GM15510 (cell line): ENCODE measurements around the gene ABHD5.
A peak's percentile ranks its signal among the peaks of the same experiment; 100 is the strongest.

Experiments used
- POLR2A ChIP-seq: IDR thresholded peaks from 3 replicates; pipeline ENCODE4 v1.6.1; 2011; ENCODE audit warnings: borderline replicate concordance; ENCODE audit not compliant: insufficient read length; ENCODE audit errors: extremely low read depth

ABHD5 gene

DNA sequence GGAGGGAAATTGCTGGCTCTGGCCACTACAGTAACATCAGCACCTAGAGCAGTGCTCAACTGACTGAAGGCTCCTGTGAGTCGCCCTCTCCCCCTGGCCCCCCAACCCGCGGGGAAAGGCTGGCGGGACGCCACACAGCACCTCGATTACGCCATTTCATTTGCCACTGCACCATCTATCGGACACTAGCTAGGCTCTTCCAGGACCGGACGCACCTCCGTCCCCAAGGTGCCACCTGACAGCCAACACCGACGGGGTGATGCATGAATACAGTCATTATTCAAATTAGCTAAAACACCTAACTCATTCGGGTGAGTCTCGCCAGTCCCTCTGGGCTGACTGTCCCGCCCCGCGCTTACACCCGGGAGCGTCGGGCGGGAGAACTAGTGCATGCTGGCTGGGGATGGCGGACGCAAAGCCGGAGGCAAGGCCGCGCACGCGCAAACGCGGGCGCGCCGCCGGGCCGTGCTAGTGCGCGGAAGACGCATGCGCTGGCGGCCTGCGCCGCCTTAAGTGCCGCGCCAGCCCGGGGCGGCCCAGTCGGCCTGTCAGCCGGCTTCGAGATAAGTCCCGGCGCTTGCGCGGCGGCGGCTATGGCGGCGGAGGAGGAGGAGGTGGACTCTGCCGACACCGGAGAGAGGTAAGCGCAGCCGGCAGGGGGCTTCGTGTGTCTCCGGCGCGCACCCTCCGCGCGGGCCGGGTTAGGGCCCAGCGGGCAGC is at the start of gene ABHD5:
Gene ABHD5 (plus strand): TSS at position 539 of the 720 bp plus-strand sequence. CDS start 55 bp downstream, at position 594.
- peak; percentile 100 for TF ChIP-seq POLR2A

DNA sequence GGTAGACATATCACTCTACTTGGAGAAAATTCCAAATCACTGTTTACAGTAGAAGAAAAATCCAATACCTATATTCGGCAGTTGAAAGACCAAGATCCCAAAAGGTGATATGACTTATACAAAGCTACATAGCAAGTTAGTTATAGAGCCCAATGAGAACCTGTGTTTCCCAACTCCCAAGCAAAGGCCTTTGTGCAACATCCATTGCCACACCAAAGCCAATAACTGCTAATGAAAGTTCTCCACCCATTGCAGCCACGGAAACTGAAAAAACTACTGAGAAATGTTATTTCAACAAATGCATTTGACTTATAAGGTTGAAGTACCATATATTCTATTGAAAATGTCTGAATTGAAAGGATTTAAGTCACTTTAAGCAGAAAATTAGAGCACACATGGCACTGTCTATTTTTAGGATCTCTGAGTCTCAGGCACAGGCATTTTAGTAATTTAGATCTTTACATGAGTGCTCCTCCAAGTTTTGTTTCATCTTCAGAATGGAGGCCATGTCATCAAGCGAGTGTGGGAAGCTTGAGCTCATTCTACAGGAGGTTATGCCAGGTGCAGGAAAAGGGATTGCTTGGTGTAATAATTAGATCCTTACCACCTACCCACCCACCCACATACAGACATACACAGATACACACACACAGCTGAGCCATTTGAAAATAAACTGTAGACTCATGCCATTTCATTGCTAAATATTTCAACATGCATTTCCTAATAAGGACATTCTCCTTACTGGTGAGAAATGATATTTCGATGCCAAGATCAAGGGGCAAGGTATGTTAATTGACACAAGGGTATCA is 49.2 kb upstream of the ABHD5 start:
- no peak for TF ChIP-seq POLR2A

DNA sequence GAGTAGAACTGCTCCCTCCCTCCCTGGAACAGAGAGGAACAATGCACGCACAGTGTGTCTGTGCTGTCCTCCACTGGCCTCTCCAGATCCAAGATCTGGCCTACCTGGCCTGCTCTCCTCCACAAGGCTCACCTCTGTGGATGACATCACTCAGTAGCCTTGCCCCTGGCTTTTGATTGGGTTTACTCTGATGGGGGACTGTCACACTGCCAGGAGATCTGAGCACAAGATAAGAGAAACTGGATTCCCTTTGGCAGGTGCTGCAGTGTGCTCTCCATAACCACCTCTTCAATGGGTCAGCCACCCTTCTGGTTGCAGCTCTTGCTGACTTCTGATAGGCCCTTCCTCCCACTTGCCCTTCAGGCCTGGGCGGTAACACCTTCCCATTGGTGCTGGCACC is 46.3 kb upstream of the ABHD5 start:
- no peak for TF ChIP-seq POLR2A

DNA sequence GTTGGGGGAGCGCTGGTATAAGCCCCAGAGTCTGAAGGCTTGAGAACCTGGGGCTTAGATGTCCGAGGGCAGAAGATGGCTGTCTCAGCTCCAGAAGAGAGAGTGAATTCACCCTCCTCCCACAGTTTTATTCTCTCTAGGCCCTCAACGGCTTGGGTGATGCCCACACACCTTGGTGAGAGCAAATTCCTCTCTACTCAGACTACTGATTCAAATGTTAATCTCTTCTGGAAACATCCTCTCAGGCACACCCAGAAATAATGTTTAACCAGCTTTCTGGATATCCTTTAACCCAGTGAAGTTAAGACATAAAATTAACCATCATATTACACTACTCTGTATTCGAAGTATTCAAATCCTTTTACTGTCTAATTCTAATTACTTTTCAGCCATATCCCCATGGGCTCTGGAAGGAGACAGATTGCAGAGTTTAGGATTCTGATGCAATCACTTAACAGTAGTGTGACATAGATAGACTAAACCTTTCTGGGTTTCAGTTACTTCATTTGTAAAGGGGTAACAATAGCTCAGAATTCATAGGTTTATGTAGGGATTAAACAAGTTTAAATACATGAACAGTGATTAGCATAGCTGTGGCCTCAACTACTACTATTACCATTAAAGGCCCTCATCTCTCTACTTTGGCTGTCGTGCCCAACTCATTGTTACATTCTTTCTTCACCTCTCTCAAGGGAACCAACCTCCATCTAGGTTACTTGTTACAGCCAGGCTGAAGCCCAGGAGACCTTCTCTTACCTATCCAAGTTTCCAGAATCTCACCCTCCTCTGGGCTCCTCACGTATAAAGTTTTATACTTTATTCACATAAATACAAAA is 43.2 kb upstream of the ABHD5 start:
- no peak for TF ChIP-seq POLR2A

DNA sequence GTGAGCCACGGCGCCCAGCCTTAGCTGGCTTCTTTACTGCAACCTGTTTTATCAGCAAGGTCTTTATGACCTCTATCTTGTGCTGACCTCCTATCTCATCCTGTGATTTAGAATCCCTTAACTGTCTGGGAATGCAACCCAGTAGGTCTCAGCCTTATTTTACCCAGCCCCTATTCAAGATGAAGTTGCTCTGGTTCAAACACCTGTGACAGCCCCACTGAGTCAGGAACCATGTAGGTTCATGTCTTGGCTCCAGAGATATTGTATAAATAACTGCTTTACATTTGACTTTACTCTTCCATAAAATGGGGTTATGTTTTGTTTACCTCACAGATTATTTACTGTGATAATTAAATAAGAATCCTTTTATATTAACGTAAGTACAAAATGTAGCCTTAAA is 41.8 kb upstream of the ABHD5 start:
- TF ChIP-seq POLR2A: no peak

DNA sequence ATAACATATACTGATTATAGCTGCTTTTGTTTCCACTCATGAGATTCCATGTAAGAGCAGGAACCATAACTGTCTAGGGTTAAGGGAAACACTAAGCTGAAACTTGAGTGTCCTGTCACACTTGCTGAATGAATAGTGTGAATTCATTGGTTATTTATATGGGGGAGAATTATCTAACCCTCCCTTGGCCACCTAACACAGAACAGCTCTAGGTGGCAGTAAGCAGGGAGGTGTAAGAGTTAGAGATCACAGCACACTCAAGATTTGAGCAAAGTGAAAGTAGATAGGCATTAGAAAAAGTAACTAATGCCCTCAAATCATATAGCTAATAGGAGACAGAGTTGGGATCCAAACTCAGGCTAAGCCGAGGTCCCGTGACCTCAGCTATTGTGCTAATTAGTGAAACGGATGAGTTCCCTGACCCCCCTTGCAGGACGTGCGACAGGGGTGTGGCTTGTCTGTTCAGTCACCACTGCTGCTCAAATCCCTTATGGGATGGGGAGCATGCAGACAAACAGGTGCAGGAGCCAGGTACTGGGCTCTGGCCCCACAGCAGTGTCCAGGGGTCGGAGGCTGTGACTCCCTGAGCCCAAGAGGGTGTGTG is 41.3 kb upstream of the ABHD5 start:
- no peak for TF ChIP-seq POLR2A

DNA sequence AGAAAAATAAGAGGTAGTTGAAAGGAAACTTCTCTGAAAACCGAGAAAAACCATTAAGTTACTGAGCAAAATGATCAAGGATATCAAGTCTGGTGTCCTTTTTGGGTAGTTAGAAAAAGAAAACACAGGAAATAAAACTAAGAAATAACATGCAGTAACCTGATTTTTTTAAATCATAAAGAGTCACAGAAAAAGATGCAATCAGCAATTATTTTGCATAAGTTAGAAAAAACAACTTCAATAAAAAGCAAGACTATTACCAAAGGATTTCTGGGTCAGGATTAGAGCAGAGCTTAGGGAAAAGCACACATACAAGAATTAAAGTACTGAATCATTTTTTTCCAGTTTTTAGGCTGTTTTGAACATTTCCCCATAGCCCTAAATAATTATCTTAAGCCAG is 40.4 kb upstream of the ABHD5 start:
- TF ChIP-seq POLR2A: no peak

DNA sequence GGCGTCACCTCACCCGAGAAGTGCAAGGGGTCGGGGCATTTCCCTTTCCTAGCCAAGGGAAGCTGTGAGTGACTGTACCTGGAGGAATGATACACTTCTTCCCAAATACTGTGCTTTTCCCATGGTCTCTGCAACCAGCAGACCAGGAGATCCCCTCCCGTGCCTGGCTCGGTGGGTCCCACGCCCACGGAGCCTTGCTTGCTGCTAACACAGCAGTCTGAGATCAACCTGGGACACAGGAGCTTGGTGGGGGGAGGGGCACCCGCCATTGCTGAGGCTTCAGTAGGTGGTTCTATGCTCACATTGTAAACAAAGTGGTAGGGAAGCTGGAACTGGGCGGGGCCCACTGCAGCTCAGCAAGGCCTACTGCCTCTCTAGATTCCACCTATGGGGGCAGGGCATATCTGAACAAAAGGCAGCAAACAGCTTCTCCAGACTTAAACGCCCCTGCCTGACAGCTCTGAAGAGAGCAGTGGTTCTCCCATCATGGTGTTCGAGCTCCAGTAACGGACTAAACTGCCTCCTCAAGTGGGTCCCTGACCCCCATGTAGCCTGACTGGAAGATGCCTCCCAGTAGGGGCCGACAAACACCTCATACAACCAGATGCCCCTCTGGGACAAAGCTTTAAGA is 31.4 kb upstream of the ABHD5 start:
- no peak for TF ChIP-seq POLR2A

DNA sequence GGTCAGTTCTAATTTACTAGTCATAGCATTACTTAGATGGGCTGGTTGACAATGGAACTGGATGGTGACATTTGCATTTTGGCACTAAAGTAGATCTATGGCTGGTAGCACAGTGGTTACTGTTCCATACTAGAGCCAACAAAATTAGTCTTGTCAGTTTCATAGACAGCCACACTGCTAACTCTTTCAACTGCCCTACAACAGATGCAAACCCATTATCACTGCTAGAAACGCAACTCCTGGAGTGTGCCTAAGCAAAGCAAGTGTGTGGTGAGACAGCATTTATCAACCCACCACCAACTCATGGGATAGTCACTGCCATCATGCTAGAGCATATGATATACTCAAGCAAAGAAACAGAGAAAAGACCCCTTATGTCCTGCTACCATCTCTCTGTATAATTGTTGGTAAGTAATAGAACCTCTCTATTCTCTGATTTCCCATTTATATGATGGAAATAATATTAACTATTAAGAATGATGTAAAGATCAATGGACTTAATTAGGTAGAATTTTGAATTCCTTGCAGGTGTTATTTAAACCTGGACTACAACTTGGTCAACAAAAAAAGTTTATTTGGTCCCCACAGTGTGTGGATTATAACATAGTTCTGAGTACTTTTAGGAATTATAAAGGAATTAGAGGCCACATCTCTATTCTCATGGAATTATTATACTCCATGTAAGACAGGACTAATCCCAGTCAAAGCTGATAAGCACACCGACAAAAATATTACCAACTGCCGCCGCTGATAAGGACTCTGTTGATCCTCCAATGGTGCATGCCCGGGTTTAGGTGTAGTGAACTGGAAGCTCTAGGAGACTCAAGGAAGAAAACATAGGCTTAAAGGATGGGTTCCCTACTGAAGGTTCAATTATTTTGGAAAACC is 19.9 kb upstream of the ABHD5 start:
- TF ChIP-seq POLR2A: no peak

DNA sequence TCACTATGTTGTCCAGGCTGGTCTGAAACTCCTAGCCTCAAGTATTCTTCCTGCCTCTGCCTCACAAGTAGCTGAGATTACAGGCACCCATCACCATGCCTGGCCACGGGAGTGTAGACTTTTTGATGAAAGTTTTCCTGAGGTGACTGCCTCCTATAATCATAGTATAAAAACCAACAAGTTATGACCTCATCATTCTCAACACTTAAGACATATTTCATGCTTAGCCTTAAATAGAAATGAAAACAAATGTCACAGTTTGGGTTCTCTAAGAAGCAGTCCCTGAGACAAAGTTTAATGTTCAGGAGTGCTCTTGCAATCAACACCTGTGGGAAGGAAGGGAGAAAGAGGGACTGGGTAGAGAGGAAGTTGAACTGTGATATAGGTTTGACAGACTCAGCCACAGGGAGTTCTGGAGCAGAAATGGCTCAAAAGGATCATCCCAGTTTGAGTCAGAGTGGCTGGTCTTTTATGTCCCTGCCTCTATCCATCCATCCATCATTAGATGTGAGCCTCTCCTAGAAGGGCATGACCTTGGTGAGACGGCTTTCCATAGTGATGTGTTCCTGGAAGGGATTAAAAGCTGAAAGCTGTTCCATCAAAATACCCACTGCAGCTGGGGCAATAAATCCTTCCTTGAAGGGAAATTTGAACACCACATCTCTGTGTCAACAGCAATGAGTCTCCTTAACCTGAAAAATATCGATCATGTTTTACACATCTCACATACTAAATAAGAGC is 16.2 kb upstream of the ABHD5 start:
- no peak for TF ChIP-seq POLR2A

DNA sequence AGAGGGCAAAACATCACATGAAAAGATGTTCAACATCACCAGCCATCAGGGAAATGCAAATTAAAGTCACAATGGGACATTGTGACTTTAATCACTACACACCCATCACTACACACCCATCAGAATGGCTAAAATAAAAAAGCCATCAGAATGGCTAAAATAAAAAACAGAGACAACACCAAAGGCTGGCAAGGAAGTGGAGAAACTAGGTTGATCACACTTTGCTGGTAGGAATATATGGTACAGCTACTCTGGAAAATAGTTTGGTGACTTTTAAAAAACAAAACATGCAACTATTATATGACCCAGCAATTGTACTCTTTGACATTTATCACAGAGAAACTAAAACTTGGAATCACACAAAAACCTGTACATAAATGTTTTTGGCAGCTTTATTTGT is 15.1 kb upstream of the ABHD5 start:
- no peak for TF ChIP-seq POLR2A

DNA sequence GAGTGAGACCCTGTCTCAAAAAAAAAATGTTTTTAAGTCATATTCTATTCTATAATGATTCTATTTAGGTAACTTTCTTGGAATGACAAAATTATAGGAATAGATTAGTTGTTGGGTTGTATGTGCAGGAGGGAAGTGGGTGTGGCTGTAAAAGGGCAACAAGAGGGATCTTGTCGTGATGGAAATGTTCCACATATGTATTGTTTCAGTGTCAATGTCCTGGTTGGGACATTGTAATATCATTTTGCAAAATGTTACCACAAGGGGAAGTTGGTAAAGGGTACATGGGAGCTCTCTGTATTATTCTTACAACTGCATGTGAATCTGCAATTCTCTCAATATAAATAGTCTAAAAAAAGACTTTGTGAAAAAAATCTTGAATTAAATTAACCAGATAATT is 14.3 kb upstream of the ABHD5 start:
- TF ChIP-seq POLR2A: no peak

DNA sequence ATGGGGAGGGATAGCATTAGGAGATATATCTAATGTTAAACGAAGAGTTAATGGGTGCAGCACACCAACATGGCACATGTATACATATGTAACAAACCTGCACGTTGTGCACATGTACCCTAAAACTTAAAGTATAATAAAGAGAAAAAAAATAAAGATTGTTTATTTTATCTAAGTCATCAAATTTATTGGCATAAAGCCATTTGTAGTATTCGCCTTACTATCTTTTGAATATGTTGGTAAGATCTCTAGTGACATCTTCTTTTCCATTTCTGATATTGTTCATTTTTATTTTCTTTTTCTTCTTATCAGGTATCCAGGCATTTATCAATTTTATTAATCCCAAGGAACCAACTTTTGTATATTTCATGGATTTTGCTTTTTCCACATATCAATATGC is 5.8 kb upstream of the ABHD5 start:
- no peak for TF ChIP-seq POLR2A
